Measurements from ENCODE around the gene ZNF30. TPM values are rescaled to one million over a fixed set of nuclear protein-coding genes. Genes with fewer than 3 reads are reported as not detected.

Gene ZNF30
- total and polyA plus RNA-seq, 2 of the 4 experiments (the other 2 are of a cell fraction) = 1.3 to 2.9 TPM

DNA sequence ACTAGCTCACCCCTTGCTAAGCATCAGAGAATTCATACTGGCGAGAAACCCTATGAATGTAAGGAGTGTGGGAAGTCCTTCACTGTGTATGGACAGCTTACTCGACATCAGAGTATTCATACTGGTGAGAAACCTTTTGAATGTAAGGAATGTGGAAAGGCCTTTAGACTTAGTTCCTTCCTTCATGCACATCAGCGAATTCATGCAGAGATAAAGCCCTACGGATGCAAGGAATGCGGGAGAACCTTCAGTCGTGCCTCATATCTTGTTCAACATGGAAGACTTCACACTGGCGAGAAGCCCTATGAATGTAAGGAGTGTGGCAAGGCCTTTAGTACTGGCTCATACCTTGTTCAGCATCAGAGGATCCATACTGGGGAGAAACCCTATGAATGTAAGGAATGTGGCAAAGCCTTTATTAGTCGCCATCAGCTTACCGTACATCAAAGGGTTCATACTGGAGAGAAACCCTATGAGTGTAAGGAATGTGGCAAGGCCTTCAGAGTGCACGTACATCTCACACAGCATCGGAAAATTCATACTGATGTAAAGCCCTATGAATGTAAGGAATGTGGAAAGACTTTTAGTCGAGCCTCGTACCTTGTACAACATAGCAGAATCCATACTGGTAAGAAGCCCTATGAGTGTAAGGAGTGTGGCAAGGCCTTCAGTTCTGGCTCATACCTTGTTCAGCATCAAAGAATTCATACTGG is 17.3 kb downstream of the ZNF30 start:
- CTCF ChIA-PET = interaction anchor here (0.6 kb wide), 1 partner anchor 359 kb away, joined by 3 read pairs; no protein-coding TSS in a partner anchor
- Histone ChIP-seq H3K36me3 (ENCODE audit: control insufficient read depth, insufficient read depth, low read length) (peaks cover 9% of the 10 kb centered on the region), H3K56ac (ENCODE audit: extremely low read depth, insufficient read depth, low read length) (no peak overlapping the region), H3K79me1 (ENCODE audit: low read depth in 1 of 2, low read length in 2 of 2) (no peaks in the 10 kb centered on the region), H2AFZ (replicated peaks; ENCODE audit: low read length, poor library complexity) (no peak overlapping the region), H3K18ac (ENCODE audit: low read depth, low read length) (no peak overlapping the region), H3K9me1 (ENCODE audit: insufficient read depth, low read length) (no peaks in the 10 kb centered on the region), H2BK5ac (ENCODE audit: low read depth, low read length, poor library complexity, severe bottlenecking) (no peak overlapping the region), H4K20me1 (ENCODE audit: insufficient read depth, low read length) (no peaks in the 10 kb centered on the region), H3K4me1 (ENCODE audit: control insufficient read depth, insufficient read depth, low read length) (no peaks in the 10 kb centered on the region), H3K9ac (ENCODE audit: low read depth, low read length) (no peak overlapping the region), H3K4me2 (ENCODE audit: low read depth, low read length) (no peak overlapping the region), H3K9me3 (ENCODE audit: control insufficient read depth, insufficient read depth, low read length) (peaks cover 22% of the 10 kb centered on the region), H2BK20ac (ENCODE audit: low read depth, low read length) (no peak overlapping the region), H4K91ac (ENCODE audit: insufficient read depth, low read depth, low read length) (no peak overlapping the region), H2BK15ac (ENCODE audit: low read depth, low read length) (no peak overlapping the region), H3K4ac (ENCODE audit: low read depth, low read length) (no peak overlapping the region), H4K8ac (ENCODE audit: low read depth in 2 of 2, low read length in 2 of 2) (no peak overlapping the region), H3K27me3 (ENCODE audit: control insufficient read depth, insufficient read depth, low read length) (no peaks in the 10 kb centered on the region), H4K5ac (ENCODE audit: low read depth, low read length) (no peak overlapping the region), H3K14ac (replicated peaks; ENCODE audit: low read depth, low read length) (no peak overlapping the region), H3K23ac (ENCODE audit: low read depth, low read length) (no peak overlapping the region), H2BK120ac (ENCODE audit: low read depth, low read length) (no peak overlapping the region), H3K27ac (ENCODE audit: insufficient read depth, low read length) (no peak overlapping the region), H2AK9ac (replicated peaks; ENCODE audit: low read depth, low read length, poor library complexity) (no peak overlapping the region), H2AK5ac (ENCODE audit: low read depth, low read length) (no peak overlapping the region), H3K4me3 (ENCODE audit: insufficient read depth, low read depth, low read length) (no peak overlapping the region)
- no CpG with 5 or more reads among the region's 13 CpGs for WGBS, 2 experiments (ENCODE audit: extremely low coverage in 2 of 2, insufficient read length in 1 of 2)
- no peak for ATAC-seq (ENCODE audit: low read depth)
- intact Hi-C loops (cut with micrococcal nuclease) (no loop called here), in situ Hi-C loops (cut with MboI; ENCODE audit: low sequenced_read_pairs) (no loop called here), dilution Hi-C loops (cut with HindIII; ENCODE audit: low sequenced_read_pairs, unreplicated experiment) (no loop called here)
- TF ChIP-seq, protein P1, sequence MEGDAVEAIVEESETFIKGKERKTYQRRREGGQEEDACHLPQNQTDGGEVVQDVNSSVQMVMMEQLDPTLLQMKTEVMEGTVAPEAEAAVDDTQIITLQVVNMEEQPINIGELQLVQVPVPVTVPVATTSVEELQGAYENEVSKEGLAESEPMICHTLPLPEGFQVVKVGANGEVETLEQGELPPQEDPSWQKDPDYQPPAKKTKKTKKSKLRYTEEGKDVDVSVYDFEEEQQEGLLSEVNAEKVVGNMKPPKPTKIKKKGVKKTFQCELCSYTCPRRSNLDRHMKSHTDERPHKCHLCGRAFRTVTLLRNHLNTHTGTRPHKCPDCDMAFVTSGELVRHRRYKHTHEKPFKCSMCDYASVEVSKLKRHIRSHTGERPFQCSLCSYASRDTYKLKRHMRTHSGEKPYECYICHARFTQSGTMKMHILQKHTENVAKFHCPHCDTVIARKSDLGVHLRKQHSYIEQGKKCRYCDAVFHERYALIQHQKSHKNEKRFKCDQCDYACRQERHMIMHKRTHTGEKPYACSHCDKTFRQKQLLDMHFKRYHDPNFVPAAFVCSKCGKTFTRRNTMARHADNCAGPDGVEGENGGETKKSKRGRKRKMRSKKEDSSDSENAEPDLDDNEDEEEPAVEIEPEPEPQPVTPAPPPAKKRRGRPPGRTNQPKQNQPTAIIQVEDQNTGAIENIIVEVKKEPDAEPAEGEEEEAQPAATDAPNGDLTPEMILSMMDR (conservative IDR thresholded peaks at IDR 0.05; ENCODE audit: low read depth, low read length) = no peak
- TF ChIP-seq POLR2A (IDR thresholded peaks at IDR 0.05; ENCODE audit: low read depth, low read length) (no peak), MAFK (IDR thresholded peaks at IDR 0.05; ENCODE audit: low read depth, low read length) (no peak), CEBPB (IDR thresholded peaks at IDR 0.05; ENCODE audit: low read depth, low read length) (no peak), CHD1 (IDR thresholded peaks at IDR 0.05; ENCODE audit: low read depth, low read length) (no peak), SMC3 (IDR thresholded peaks at IDR 0.05; ENCODE audit: low read depth, low read length) (no peak), NFE2L2 (IDR thresholded peaks at IDR 0.05; ENCODE audit: low read depth, low read length) (no peak), RFX5 (IDR thresholded peaks at IDR 0.05; ENCODE audit: low read depth, low read length) (no peak), MXI1 (IDR thresholded peaks at IDR 0.05; ENCODE audit: borderline replicate concordance, low read depth, low read length) (no peak), RCOR1 (IDR thresholded peaks at IDR 0.05; ENCODE audit: insufficient replicate concordance, low read length) (no peak), MAZ (IDR thresholded peaks at IDR 0.05; ENCODE audit: borderline replicate concordance, low read depth, low read length) (no peak)
- TF ChIP-seq, protein P2, sequence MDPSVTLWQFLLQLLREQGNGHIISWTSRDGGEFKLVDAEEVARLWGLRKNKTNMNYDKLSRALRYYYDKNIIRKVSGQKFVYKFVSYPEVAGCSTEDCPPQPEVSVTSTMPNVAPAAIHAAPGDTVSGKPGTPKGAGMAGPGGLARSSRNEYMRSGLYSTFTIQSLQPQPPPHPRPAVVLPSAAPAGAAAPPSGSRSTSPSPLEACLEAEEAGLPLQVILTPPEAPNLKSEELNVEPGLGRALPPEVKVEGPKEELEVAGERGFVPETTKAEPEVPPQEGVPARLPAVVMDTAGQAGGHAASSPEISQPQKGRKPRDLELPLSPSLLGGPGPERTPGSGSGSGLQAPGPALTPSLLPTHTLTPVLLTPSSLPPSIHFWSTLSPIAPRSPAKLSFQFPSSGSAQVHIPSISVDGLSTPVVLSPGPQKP (IDR thresholded peaks at IDR 0.05; ENCODE audit: borderline replicate concordance, low read depth, low read length) = no peak
- BruUV-seq (replicated peaks) = no TSS peak
- POLR2A ChIA-PET (ENCODE audit: unreplicated experiment) = no interaction called here
- DNase-seq = no peak
